Stimulated activated naive B cell treated with anti-CD40 and anti-IgM and Interleukin-4, amounts not matched to agents 10 μg/mL and 1 μg/mL and 100 μg/mL, for 72 hours (primary cell): ENCODE data around the gene TAF6L.
"Not testable (repeated sequence)": the region's sequence is repeated elsewhere in the genome, so short reads cannot be mapped to it uniquely, and the experiment has no call there.

Experiments used
- ATAC-seq, 2 donors: fragments of 150-1000 bp; cut with Tn5 transposase; replicated peaks; 2 replicates each; pipeline ENCODE4 v1.10.0; 2021; ENCODE audit warnings: moderate library complexity in 1 of 2
- DNase-seq: peaks from one replicate; pipeline ENCODE4 v3.0.0; 2021
- H3K27ac Mint-ChIP-seq: one replicate; pipeline ENCODE4 v1.8.0; 2022; ENCODE audit warnings: mild to moderate bottlenecking, mixed read lengths
- H3K27me3 Mint-ChIP-seq, 2 donors: one replicate each; pipeline ENCODE4 v1.8.0; 2022; ENCODE audit warnings: mixed read lengths in 2 of 2
- H3K36me3 Mint-ChIP-seq, 2 donors: one replicate each; pipeline ENCODE4 v1.8.0; 2022; ENCODE audit warnings: mixed read lengths in 2 of 2, mild to moderate bottlenecking in 1 of 2
- H3K4me1 Mint-ChIP-seq, 2 donors: one replicate each; pipeline ENCODE4 v1.8.0; 2022; ENCODE audit warnings: mixed read lengths in 2 of 2, mild to moderate bottlenecking in 1 of 2
- H3K4me3 Mint-ChIP-seq, 2 donors: one replicate each; pipeline ENCODE4 v1.8.0; 2022; ENCODE audit warnings: mild to moderate bottlenecking in 2 of 2, mixed read lengths in 2 of 2, moderate library complexity in 1 of 2
- H3K9me3 Mint-ChIP-seq, 2 donors: one replicate each; pipeline ENCODE4 v1.8.0; 2022; ENCODE audit warnings: mixed read lengths in 2 of 2, mild to moderate bottlenecking in 1 of 2

TAF6L gene

GRCh38 chr11:62805076-62805892, 34.1 kb downstream of the TAF6L start, which contains the start of gene NXF1:
TSS of gene NXF1 (minus strand) at chr11:62805440. CDS start at chr11:62805356, 84 bp downstream.
- peaks cover 25 to 46% of the 10 kb centered on the region in 2 donors for H3K4me1 Mint-ChIP-seq
- no peaks in the 10 kb centered on the region for H3K9me3 Mint-ChIP-seq
- peak within 1 kb of the TSS; percentile 99 for H3K27ac Mint-ChIP-seq
- H3K27me3 Mint-ChIP-seq: no peaks in the 10 kb centered on the region
- peak within 1 kb of the TSS; percentile 94 to 97 for H3K4me3 Mint-ChIP-seq
- DNase-seq (peak; percentile 95), ATAC-seq (peak; percentile 87 to 90)
- peaks cover 23 to 29% of the 10 kb centered on the region in 2 donors for H3K36me3 Mint-ChIP-seq

DNA sequence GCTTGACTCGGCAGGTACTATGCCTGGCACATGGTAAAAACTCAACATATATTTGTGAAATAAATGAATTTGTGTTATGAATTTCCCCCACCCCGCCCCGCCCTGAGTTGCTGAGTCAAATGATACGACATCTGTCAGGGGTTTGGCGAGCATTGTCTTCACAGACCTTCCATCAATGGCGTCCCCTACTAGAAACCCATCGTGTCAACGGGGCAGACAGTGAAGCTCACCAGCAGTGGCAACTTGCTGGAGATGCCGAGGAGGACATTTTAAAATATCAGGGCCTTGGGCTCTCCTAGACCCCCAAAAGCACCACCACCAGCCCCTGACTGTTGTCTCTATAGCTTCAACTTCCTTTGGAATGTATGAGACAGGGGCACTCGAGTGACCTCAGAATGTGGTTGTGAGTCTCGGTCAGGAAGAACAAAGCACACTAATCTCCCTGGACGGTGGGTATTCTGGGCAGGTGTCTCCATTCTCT, 34.8 kb downstream of the TAF6L start:
- ATAC-seq (peak; percentile 19 to 33), DNase-seq (no peak)
- no peaks in the 10 kb centered on the region for H3K9me3 Mint-ChIP-seq
- H3K27me3 Mint-ChIP-seq: no peaks in the 10 kb centered on the region
- H3K36me3 Mint-ChIP-seq: peaks cover 20 to 26% of the 10 kb centered on the region in 2 donors
- peak overlapping the region; percentile 99 for H3K27ac Mint-ChIP-seq
- H3K4me3 Mint-ChIP-seq: peak overlapping the region; percentile 94 to 97
- peaks cover 25 to 49% of the 10 kb centered on the region in 2 donors for H3K4me1 Mint-ChIP-seq

- Mint-ChIP-seq H3K4me1 (peaks cover 27 to 49% of the 10 kb centered on the region in 2 donors), H3K9me3 (no peaks in the 10 kb centered on the region), H3K27ac (peak overlapping the region; percentile 65), H3K36me3 (peaks cover 15 to 19% of the 10 kb centered on the region in 2 donors), H3K4me3 (peak overlapping the region; percentile 63 to 97), H3K27me3 (no peaks in the 10 kb centered on the region)
- no peak for ATAC-seq
- no peak for DNase-seq
Observed at GRCh38 chr11:62806611-62807121, 35.5 kb downstream of the TAF6L start.

DNA sequence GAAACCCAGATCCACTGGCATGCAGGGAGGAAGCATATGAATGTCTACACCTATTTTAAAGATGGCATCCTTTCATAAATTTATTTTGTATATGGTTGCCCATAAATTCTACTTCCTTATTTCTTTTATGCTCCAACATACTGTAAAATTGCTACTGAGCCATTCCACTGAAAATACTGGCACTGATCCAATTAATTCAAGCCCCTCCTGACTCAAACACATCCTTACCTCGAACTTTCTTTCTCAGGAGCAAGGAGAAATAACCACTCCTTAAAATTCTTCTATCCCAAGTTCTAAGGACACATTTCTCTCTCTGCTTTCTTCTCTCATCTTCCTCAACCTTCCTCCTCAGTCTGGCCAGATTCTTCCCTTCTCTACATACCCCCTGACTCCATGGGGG, 39.6 kb downstream of the TAF6L start:
- H3K4me3 Mint-ChIP-seq: no peak overlapping the region
- H3K4me1 Mint-ChIP-seq: peaks cover 13 to 22% of the 10 kb centered on the region in 2 donors
- peaks cover 0 to 9% of the 10 kb centered on the region in 2 donors for H3K36me3 Mint-ChIP-seq
- no peaks in the 10 kb centered on the region for H3K9me3 Mint-ChIP-seq
- ATAC-seq (no peak), DNase-seq (no peak)
- H3K27me3 Mint-ChIP-seq: no peaks in the 10 kb centered on the region
- no peak overlapping the region for H3K27ac Mint-ChIP-seq

- no peak overlapping the region for H3K27ac Mint-ChIP-seq
Observed at GRCh38 chr11:62811659-62812058, 40.5 kb downstream of the TAF6L start.

DNA sequence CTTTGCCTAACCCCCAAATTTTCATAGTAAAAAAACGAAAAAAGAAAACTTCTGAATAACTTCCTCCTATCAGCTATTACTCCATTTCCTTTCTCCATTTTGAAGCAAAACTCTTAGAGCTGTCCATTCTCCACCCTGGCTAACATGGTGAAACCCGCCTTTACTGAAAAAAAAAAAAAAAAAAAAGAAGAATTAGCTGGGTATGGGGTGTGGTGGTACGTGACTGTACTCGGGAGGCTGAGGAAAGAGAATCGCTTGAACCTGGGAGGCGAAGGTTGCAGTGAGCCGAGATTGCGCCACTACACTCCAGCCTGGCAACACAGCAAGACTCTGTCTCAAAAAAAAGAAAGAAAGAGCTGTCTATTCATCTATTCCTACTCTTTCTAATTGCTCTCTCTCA, 45.4 kb downstream of the TAF6L start:
- no peak for ATAC-seq
- Mint-ChIP-seq H3K27ac (no peak overlapping the region), H3K4me3 (no peak overlapping the region), H3K9me3 (no peaks in the 10 kb centered on the region), H3K36me3 (peaks cover 12 to 22% of the 10 kb centered on the region in 2 donors), H3K4me1 (no peaks in the 10 kb centered on the region), H3K27me3 (no peaks in the 10 kb centered on the region)
- no peak for DNase-seq

More at GRCh38 chr11:62811659-62812058, 40.5 kb downstream of the TAF6L start:
- ATAC-seq: no peak
- peaks cover 8 to 14% of the 10 kb centered on the region in 2 donors for H3K4me1 Mint-ChIP-seq
- no peaks in the 10 kb centered on the region for H3K27me3 Mint-ChIP-seq
- peaks cover 0 to 10% of the 10 kb centered on the region in 2 donors for H3K36me3 Mint-ChIP-seq
- no peaks in the 10 kb centered on the region for H3K9me3 Mint-ChIP-seq
- no peak for DNase-seq
- H3K4me3 Mint-ChIP-seq: no peak overlapping the region

DNA sequence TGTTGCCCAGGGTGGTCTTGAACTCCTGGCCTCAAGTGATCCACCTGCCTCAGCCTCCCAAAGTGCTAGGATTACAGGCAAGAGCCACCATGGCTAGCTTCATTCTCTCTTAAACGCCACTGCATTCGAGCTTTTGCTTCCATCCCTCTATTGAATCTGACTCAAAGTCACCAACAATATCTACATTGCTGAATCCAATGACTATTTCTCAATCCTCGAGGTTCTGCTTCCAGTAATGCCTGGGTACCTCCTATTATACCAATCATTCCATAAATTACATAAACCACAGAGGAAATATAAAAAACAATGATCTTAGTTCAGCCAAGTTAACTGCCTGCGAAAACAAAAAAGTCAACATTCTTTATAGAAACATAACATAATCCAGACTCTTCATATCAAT, 45.9 kb downstream of the TAF6L start:
- peaks cover 12 to 22% of the 10 kb centered on the region in 2 donors for H3K36me3 Mint-ChIP-seq
- ATAC-seq (no peak), DNase-seq (no peak)
- no peaks in the 10 kb centered on the region for H3K4me1 Mint-ChIP-seq
- no peaks in the 10 kb centered on the region for H3K27me3 Mint-ChIP-seq
- no peak overlapping the region for H3K4me3 Mint-ChIP-seq
- H3K9me3 Mint-ChIP-seq: no peaks in the 10 kb centered on the region
- H3K27ac Mint-ChIP-seq: no peak overlapping the region

- Mint-ChIP-seq H3K9me3 (no peaks in the 10 kb centered on the region), H3K27ac (no peak overlapping the region), H3K4me1 (peaks cover 0 to 1% of the 10 kb centered on the region in 2 donors), H3K27me3 (no peaks in the 10 kb centered on the region), H3K36me3 (peaks cover 32 to 53% of the 10 kb centered on the region in 2 donors), H3K4me3 (no peak overlapping the region)
- DNase-seq (no peak), ATAC-seq (no peak)
Observed at GRCh38 chr11:62823677-62824076, 52.5 kb downstream of the TAF6L start.

GRCh38 chr11:62828130-62828529, 56.9 kb downstream of the TAF6L start:
- Mint-ChIP-seq H3K4me1 (peaks cover 17 to 29% of the 10 kb centered on the region in 2 donors), H3K36me3 (peaks cover 31 to 47% of the 10 kb centered on the region in 2 donors)
- not testable (repeated sequence) for ATAC-seq, H3K27me3 Mint-ChIP-seq, H3K27ac Mint-ChIP-seq, DNase-seq, H3K9me3 Mint-ChIP-seq, H3K4me3 Mint-ChIP-seq

GRCh38 chr11:62830904-62831519, 59.8 kb downstream of the TAF6L start:
- Mint-ChIP-seq H3K4me1 (peaks cover 33 to 52% of the 10 kb centered on the region in 2 donors), H3K36me3 (peaks cover 27 to 44% of the 10 kb centered on the region in 2 donors), H3K4me3 (peak overlapping the region; percentile 86 to 94), H3K27ac (peak overlapping the region; percentile 99), H3K9me3 (no peaks in the 10 kb centered on the region), H3K27me3 (no peaks in the 10 kb centered on the region)
- ATAC-seq (peak; percentile 4 to 17), DNase-seq (no peak)

GRCh38 chr11:62831520-62832335, 60.5 kb downstream of the TAF6L start, which contains the start of gene STX5:
TSS of gene STX5 (minus strand) at chr11:62832051. CDS start at chr11:62831243, 808 bp downstream.
- no peaks in the 10 kb centered on the region for H3K9me3 Mint-ChIP-seq

GRCh38 chr11:62832336-62833234, 61.4 kb downstream of the TAF6L start, which contains the start of gene TEX54:
TSS of gene TEX54 (minus strand) at chr11:62832841.
- H3K4me3 Mint-ChIP-seq: peak within 1 kb of the TSS; percentile 86 to 94
- DNase-seq: no peak
- peak; percentile 15 to 24 for ATAC-seq
- peaks cover 37 to 61% of the 10 kb centered on the region in 2 donors for H3K4me1 Mint-ChIP-seq
- peak within 1 kb of the TSS; percentile 99 for H3K27ac Mint-ChIP-seq
- H3K9me3 Mint-ChIP-seq: no peaks in the 10 kb centered on the region
- H3K27me3 Mint-ChIP-seq: no peaks in the 10 kb centered on the region
- peaks cover 25 to 44% of the 10 kb centered on the region in 2 donors for H3K36me3 Mint-ChIP-seq

More at GRCh38 chr11:62831520-62832335, 60.5 kb downstream of the TAF6L start, which contains the start of gene STX5:
- Mint-ChIP-seq H3K4me3 (peak within 1 kb of the TSS; percentile 86 to 94), H3K36me3 (peaks cover 27 to 48% of the 10 kb centered on the region in 2 donors), H3K27ac (peak within 1 kb of the TSS; percentile 99), H3K4me1 (peaks cover 36 to 55% of the 10 kb centered on the region in 2 donors), H3K27me3 (no peaks in the 10 kb centered on the region)
- DNase-seq (peak; percentile 97), ATAC-seq (peak; percentile 88 to 91)

DNA sequence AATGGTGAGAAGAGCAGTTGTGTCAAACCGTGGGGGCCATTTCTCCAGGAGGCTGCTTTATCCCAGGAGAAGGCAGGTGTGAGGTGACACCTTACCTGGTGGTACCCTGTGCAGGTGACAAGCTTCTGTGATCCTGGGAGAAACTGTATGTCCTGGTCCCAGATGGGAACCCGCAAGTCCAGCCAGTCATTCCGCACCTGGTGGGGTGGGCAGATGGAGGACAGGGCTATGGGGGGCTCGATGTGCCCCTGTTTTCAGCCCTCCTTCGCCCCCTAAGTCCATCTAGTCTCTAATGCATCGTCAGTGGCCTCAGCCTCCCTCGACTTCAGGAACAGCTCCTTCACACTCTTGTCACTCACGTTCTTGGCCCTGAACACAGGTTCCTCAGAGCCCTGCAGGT, 64.1 kb downstream of the TAF6L start:
- Mint-ChIP-seq H3K27ac (no peak overlapping the region), H3K36me3 (peaks cover 30 to 49% of the 10 kb centered on the region in 2 donors), H3K4me1 (peaks cover 45 to 56% of the 10 kb centered on the region in 2 donors), H3K4me3 (no peak overlapping the region), H3K9me3 (no peaks in the 10 kb centered on the region), H3K27me3 (no peaks in the 10 kb centered on the region)
- ATAC-seq (no peak), DNase-seq (no peak)
